Spleen (tissue), 7 donors: Measurements from ENCODE around the gene DUOXA2.

Experiments
- POLR2A ChIP-seq, 3 donors: fragments of 450-650 bp; IDR thresholded peaks; one replicate each; pipeline ENCODE4 v1.5.1; 2017; ENCODE audit warnings: antibody characterized with exemption in 3 of 3, mild to moderate bottlenecking in 1 of 3
- POLR2AphosphoS5 ChIP-seq, 3 donors: sonication (generic); formaldehyde crosslinking; IDR thresholded peaks; one replicate each; pipeline ENCODE4 v1.5.1; 2017; ENCODE audit warnings: antibody characterized with exemption in 3 of 3
- TF ChIP-seq, protein P1 (sequence below), 11 experiments: fragments of 200-600 bp in 7 of 11; fragments of 450-650 bp in 4 of 11; sonication (generic) in 4 of 11; IDR thresholded peaks in 8 of 11; conservative IDR thresholded peaks in 3 of 11; 1 replicate in 7 of 11; 2 replicates in 4 of 11; pipeline versions ENCODE4 v1.4.0 to v1.8.0; 2016 to 2021; ENCODE audit warnings: antibody characterized with exemption in 11 of 11, inconsistent platforms in 4 of 11, mild to moderate bottlenecking in 1 of 11
- donor health status: DM: no; HTN: no; CAD: no; lungs with moderate emphysema.
- donor health status: DM: no; HTN: no; CAD: no.
- donor health status: DM: no; HTN: no; CAD: no.

DNA sequence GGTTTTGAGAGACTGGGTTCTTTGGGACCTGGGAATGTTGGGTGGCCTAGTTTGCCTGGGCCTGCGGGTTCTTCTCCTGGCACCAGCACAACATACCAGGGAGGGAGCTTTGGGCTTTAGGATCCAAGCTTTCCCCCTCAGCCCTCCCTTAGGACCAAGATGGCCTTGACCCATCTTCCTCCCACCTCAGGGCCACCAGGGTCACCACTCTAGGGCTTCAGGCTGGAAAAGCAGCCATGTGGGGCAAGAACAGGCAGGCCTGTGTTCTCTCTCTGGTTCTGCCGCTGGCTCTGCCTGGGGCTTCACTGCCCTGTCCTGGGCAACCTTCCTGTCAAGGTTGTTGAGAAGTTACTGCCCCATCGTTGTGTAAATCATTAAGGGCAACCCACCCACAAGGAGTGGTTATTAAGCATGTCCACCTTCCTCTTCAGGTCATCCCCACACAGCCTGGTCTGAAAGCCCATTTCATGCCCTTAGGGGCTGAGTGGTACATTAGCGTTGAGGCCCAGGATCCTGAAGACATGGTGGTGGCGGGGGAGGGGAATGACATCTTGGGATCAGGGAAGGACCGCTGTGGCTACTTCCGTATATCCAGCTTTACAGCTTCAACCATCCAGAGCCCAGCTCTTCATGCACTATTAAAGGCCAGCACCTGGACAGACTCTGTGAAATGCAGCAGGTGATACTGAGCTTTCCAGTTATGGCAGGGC, 16.3 kb downstream of the DUOXA2 start:
- TF ChIP-seq, protein P1, sequence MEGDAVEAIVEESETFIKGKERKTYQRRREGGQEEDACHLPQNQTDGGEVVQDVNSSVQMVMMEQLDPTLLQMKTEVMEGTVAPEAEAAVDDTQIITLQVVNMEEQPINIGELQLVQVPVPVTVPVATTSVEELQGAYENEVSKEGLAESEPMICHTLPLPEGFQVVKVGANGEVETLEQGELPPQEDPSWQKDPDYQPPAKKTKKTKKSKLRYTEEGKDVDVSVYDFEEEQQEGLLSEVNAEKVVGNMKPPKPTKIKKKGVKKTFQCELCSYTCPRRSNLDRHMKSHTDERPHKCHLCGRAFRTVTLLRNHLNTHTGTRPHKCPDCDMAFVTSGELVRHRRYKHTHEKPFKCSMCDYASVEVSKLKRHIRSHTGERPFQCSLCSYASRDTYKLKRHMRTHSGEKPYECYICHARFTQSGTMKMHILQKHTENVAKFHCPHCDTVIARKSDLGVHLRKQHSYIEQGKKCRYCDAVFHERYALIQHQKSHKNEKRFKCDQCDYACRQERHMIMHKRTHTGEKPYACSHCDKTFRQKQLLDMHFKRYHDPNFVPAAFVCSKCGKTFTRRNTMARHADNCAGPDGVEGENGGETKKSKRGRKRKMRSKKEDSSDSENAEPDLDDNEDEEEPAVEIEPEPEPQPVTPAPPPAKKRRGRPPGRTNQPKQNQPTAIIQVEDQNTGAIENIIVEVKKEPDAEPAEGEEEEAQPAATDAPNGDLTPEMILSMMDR (IDR thresholded peaks at IDR 0.05 in 8 of 11, conservative IDR thresholded peaks at IDR 0.05 in 3 of 11): no peak
- no peak for TF ChIP-seq POLR2A (IDR thresholded peaks at IDR 0.05)
- TF ChIP-seq POLR2AphosphoS5 (IDR thresholded peaks at IDR 0.05): no peak
